Activated B cell treated with CpG ODN at 0.5 μM for 24 hours (primary cell): ENCODE results near the gene ZNF845. TPM values are rescaled to one million over a fixed set of nuclear protein-coding genes. Genes with fewer than 3 reads are reported as not detected.
"Not testable (repeated sequence)": the region's sequence is repeated elsewhere in the genome, so short reads cannot be mapped to it uniquely, and the experiment has no call there.

Experiments
- ATAC-seq: fragments of 200-7000 bp; cut with Tn5 transposase; one replicate; pipeline ENCODE4 v1.10.0; 2021; ENCODE audit warnings: low read depth, mild to moderate bottlenecking, moderate library complexity
- CTCF ChIA-PET: fragments of 350-600 bp; sonication (Branson Sonifier 250); formaldehyde crosslinking; loops from one replicate; lab custom pipeline; 2021; ENCODE audit warnings: antibody characterized with exemption; lab: Charles Lee
- POLR2A ChIA-PET: fragments of 350-600 bp; sonication (Branson Sonifier 250); formaldehyde crosslinking; loops from one replicate; lab custom pipeline; 2021; ENCODE audit warnings: antibody characterized with exemption; lab: Charles Lee
- DNase-seq: peaks from one replicate; pipeline ENCODE4 v3.0.0; 2022
- H3K27ac Mint-ChIP-seq: one replicate; pipeline ENCODE4 v1.8.0; 2020; ENCODE audit warnings: mixed read lengths
- H3K27me3 Mint-ChIP-seq: one replicate; pipeline ENCODE4 v1.8.0; 2021; ENCODE audit warnings: mixed read lengths
- H3K36me3 Mint-ChIP-seq: one replicate; pipeline ENCODE4 v1.8.0; 2021; ENCODE audit warnings: low read depth, mixed read lengths
- H3K4me1 Mint-ChIP-seq: one replicate; pipeline ENCODE4 v1.8.0; 2021; ENCODE audit warnings: mixed read lengths
- H3K4me3 Mint-ChIP-seq: one replicate; pipeline ENCODE4 v1.8.0; 2020; ENCODE audit warnings: mild to moderate bottlenecking, mixed read lengths
- H3K9me3 Mint-ChIP-seq: one replicate; pipeline ENCODE4 v1.8.0; 2020; ENCODE audit warnings: mixed read lengths
- CTCF ChIP-seq: fragments of 200-600 bp; IDR thresholded peaks from one replicate; pipeline ENCODE4 v1.8.0; 2022; ENCODE audit warnings: antibody characterized with exemption, mild to moderate bottlenecking
- intact Hi-C: fragments of 100-400 bp; cut with micrococcal nuclease; formaldehyde crosslinking; loops from one replicate; pipeline ENCODE4 v1.15.1; 2024
- total RNA-seq: library from RNA; stranded (reverse); gene quantifications from 2 replicates; pipeline ENCODE4 v1.2.3, GENCODE V29; 2022

The ZNF845 gene
- total RNA-seq, 1 donor from 2014 or later: 11.9 TPM

- CTCF ChIA-PET: no interaction called here
Measured at GRCh38 chr19:53394522-53394973, 61.0 kb downstream of the ZNF845 start.

GRCh38 chr19:53394974-53395839 lies 61.7 kb downstream of the ZNF845 start, which contains the start of gene ZNF765:
Gene ZNF765, plus strand, starts transcription at chr19:53395149. Its CDS starts 2,867 bp downstream, at chr19:53398016.
- ChIA-PET POLR2A (interaction anchor here (0.6 to 1.9 kb wide), 9 partner anchors 29 to 1206 kb away, joined by 3 to 9 read pairs (median 4); partner anchors contain the start of genes PPP2R1A, ZNF525, ZNF761 and ZNF808), CTCF (no interaction called here)
- no peaks in the 10 kb centered on the region for H3K27me3 Mint-ChIP-seq
- H3K4me3 Mint-ChIP-seq: peak within 1 kb of the TSS; percentile 95
- ATAC-seq (peak; percentile 99), DNase-seq (peak; percentile 98)
- intact Hi-C loops: loop anchor here (1.0 to 2.0 kb wide), 8 partner anchors 30 to 292 kb away; partner anchors contain the start of genes ZNF160, ZNF525, ZNF677 and ZNF761
- no peak for TF ChIP-seq CTCF
- H3K9me3 Mint-ChIP-seq: peaks cover 10% of the 10 kb centered on the region
- peaks cover 29% of the 10 kb centered on the region for H3K4me1 Mint-ChIP-seq
- peak within 1 kb of the TSS; percentile 90 for H3K27ac Mint-ChIP-seq
- H3K36me3 Mint-ChIP-seq: peaks cover 25% of the 10 kb centered on the region

More at GRCh38 chr19:53394522-53394973, 61.0 kb downstream of the ZNF845 start:
- peaks cover 29% of the 10 kb centered on the region for H3K4me1 Mint-ChIP-seq
- TF ChIP-seq CTCF: no peak
- DNase-seq: no peak
- no peaks in the 10 kb centered on the region for H3K27me3 Mint-ChIP-seq
- peaks cover 11% of the 10 kb centered on the region for H3K9me3 Mint-ChIP-seq
- peak overlapping the region; percentile 90 for H3K27ac Mint-ChIP-seq
- peak overlapping the region; percentile 95 for H3K4me3 Mint-ChIP-seq
- H3K36me3 Mint-ChIP-seq: peaks cover 21% of the 10 kb centered on the region
- POLR2A ChIA-PET: interaction anchor here (0.6 to 1.9 kb wide), 8 partner anchors 29 to 1205 kb away, joined by 3 to 9 read pairs (median 4); partner anchors contain the start of genes PPP2R1A, ZNF525, ZNF761 and ZNF808
- intact Hi-C loops: loop anchor here (2.0 kb wide), 2 partner anchors 36 to 62 kb away; partner anchors contain the start of genes ZNF761 and ZNF845
- ATAC-seq: no peak

- Mint-ChIP-seq H3K4me3 (peak overlapping the region; percentile 95), H3K27ac (peak overlapping the region; percentile 90), H3K36me3 (peaks cover 32% of the 10 kb centered on the region), H3K4me1 (peaks cover 28% of the 10 kb centered on the region)
- DNase-seq, ATAC-seq, H3K9me3 Mint-ChIP-seq, H3K27me3 Mint-ChIP-seq, CTCF ChIA-PET: not testable (repeated sequence)
- POLR2A ChIA-PET: interaction anchor here (0.6 to 1.9 kb wide), 3 partner anchors 30 to 1207 kb away, joined by 3 to 9 read pairs (median 4); partner anchors contain the start of genes PPP2R1A and ZNF525
- intact Hi-C loops: loop anchor here (1.0 to 2.0 kb wide), 9 partner anchors 31 to 293 kb away; partner anchors contain the start of genes ZNF160, ZNF525, ZNF677 and ZNF761
Measured at GRCh38 chr19:53395840-53396524, 62.4 kb downstream of the ZNF845 start.

- no peak for TF ChIP-seq CTCF
- intact Hi-C loops: loop anchor here (1.0 kb wide), 1 partner anchor 74 kb away; no protein-coding TSS in a partner anchor
- H3K4me3 Mint-ChIP-seq: peak overlapping the region; percentile 95
- no peak for ATAC-seq
- H3K27me3 Mint-ChIP-seq: no peaks in the 10 kb centered on the region
- ChIA-PET CTCF (no interaction called here), POLR2A (no interaction called here)
- peaks cover 35% of the 10 kb centered on the region for H3K36me3 Mint-ChIP-seq
- peaks cover 4% of the 10 kb centered on the region for H3K9me3 Mint-ChIP-seq
- peaks cover 28% of the 10 kb centered on the region for H3K4me1 Mint-ChIP-seq
- DNase-seq: no peak
- H3K27ac Mint-ChIP-seq: no peak overlapping the region
Measured at GRCh38 chr19:53396525-53396868, 62.9 kb downstream of the ZNF845 start.

GRCh38 chr19:53397918-53398317 lies 64.4 kb downstream of the ZNF845 start:
- POLR2A ChIA-PET: interaction anchor here (0.5 kb wide), 1 partner anchor 543 kb away, joined by 7 read pairs; no protein-coding TSS in a partner anchor
- H3K4me3 Mint-ChIP-seq, H3K9me3 Mint-ChIP-seq, CTCF ChIA-PET, H3K27ac Mint-ChIP-seq, H3K27me3 Mint-ChIP-seq, DNase-seq, ATAC-seq, intact Hi-C loops: not testable (repeated sequence)
- Mint-ChIP-seq H3K36me3 (peaks cover 48% of the 10 kb centered on the region), H3K4me1 (peaks cover 28% of the 10 kb centered on the region)

Other genes starting within 250 kb of the ZNF845 start
- 46.3 and 61.3 TPM in 2 replicates for gene ZNF160, start 230.3 kb upstream of the ZNF845 start, total RNA-seq
- gene ZNF415, start 200.8 kb upstream of the ZNF845 start, total RNA-seq: 2.7 and 5.8 TPM in 2 replicates
- 17.7 and 19.9 TPM in 2 replicates for gene ZNF347, start 174.7 kb upstream of the ZNF845 start, total RNA-seq
- 5.8 and 7.1 TPM in 2 replicates for gene ZNF665, start 140.4 kb upstream of the ZNF845 start, total RNA-seq
- 13.7 and 14.2 TPM in 2 replicates for gene ZNF677, start 78.9 kb upstream of the ZNF845 start, total RNA-seq
- gene VN1R2, start 75.5 kb upstream of the ZNF845 start, total RNA-seq: not detected in 2 replicates
- gene VN1R4, start 66.0 kb upstream of the ZNF845 start, total RNA-seq: not detected in 2 replicates
- 28.9 and 37.4 TPM in 2 replicates for gene ZNF525, start 32.0 kb downstream of the ZNF845 start, total RNA-seq
- gene ZNF765, start 61.4 kb downstream of the ZNF845 start, total RNA-seq: 16.2 and 18.9 TPM in 2 replicates
- gene ZNF761, start 98.2 kb downstream of the ZNF845 start, total RNA-seq: 11.1 and 13.8 TPM in 2 replicates
- 8.2 and 10.7 TPM in 2 replicates for gene ZNF813, start 134.0 kb downstream of the ZNF845 start, total RNA-seq
- gene ZNF331, start 204.4 kb downstream of the ZNF845 start, total RNA-seq: 25.5 and 31.7 TPM in 2 replicates